Endodermal cell (in vitro differentiated cells): Measurements from ENCODE around the gene PTPRK. TPM values are rescaled to one million over a fixed set of nuclear protein-coding genes. Genes with fewer than 3 reads are reported as not detected.

Experiments
- DNase-seq: peaks from one replicate; pipeline ENCODE4 v3.0.0-alpha.2; 2017
- H3K27ac ChIP-seq: 2 replicates; pipeline ENCODE4 v1.5.1; 2013; ENCODE audit warnings: mild to moderate bottlenecking, low read depth, low read length, moderate library complexity
- H3K27me3 ChIP-seq: 2 replicates; pipeline ENCODE4 v1.6.1; 2013; ENCODE audit warnings: mild to moderate bottlenecking, low read length, moderate library complexity; ENCODE audit not compliant: insufficient read depth, control insufficient read depth, poor library complexity, severe bottlenecking
- H3K36me3 ChIP-seq: 2 replicates; pipeline ENCODE4 v1.7.0; 2013; ENCODE audit warnings: mild to moderate bottlenecking, low read length, moderate library complexity; ENCODE audit not compliant: control insufficient read depth, insufficient read depth
- H3K4me1 ChIP-seq: one replicate; pipeline ENCODE4 v1.7.0; 2013; ENCODE audit warnings: low read length; ENCODE audit not compliant: control insufficient read depth, insufficient read depth
- H3K4me3 ChIP-seq: 2 replicates; pipeline ENCODE4 v1.5.1; 2013; ENCODE audit warnings: mild to moderate bottlenecking, low read length, moderate library complexity
- H3K9ac ChIP-seq: 2 replicates; pipeline ENCODE4 v1.6.1; 2013; ENCODE audit warnings: mild to moderate bottlenecking, low read length, moderate library complexity; ENCODE audit not compliant: poor library complexity, severe bottlenecking; ENCODE audit errors: extremely low read depth
- H3K9me3 ChIP-seq: 2 replicates; pipeline ENCODE4 v1.6.1; 2013; ENCODE audit warnings: mild to moderate bottlenecking, low read length, moderate library complexity; ENCODE audit not compliant: control insufficient read depth
- H3K27ac Mint-ChIP-seq: 2 replicates; pipeline ENCODE4 v1.8.0; 2020; ENCODE audit warnings: mixed read lengths
- H3K27me3 Mint-ChIP-seq: 2 replicates; pipeline ENCODE4 v1.8.0; 2021; ENCODE audit warnings: mild to moderate bottlenecking, mixed read lengths; ENCODE audit not compliant: insufficient read depth
- H3K36me3 Mint-ChIP-seq: 2 replicates; pipeline ENCODE4 v1.8.0; 2020; ENCODE audit warnings: low read depth, mixed read lengths
- H3K4me1 Mint-ChIP-seq: 2 replicates; pipeline ENCODE4 v1.8.0; 2020; ENCODE audit warnings: mixed read lengths
- H3K4me3 Mint-ChIP-seq: 2 replicates; pipeline ENCODE4 v1.8.0; 2020; ENCODE audit warnings: mild to moderate bottlenecking, moderate library complexity, mixed read lengths
- H3K9me3 Mint-ChIP-seq: 2 replicates; pipeline ENCODE4 v1.8.0; 2020; ENCODE audit warnings: mild to moderate bottlenecking, mixed read lengths
- WGBS, 2 experiments: methylation state at CpG; one replicate each; pipeline versions ENCODE4 v1.1.5 to v1.1.7; 2013; ENCODE audit warnings: missing lambda C conversion rate in 2 of 2, mixed read lengths in 1 of 2; ENCODE audit not compliant: insufficient coverage in 1 of 2, insufficient read length in 1 of 2; 5-methylcytosine and 5-hydroxymethylcytosine counted together
- total RNA-seq, 2 donors: library from RNA; stranded (reverse); fragmentation: NEBNext Ultra II Directional in 1 of 2; extraction: Animal tissue kit (Norgen Biotek cat#: 25700) in 1 of 2; gene quantifications; 2 replicates in 1 of 2; 3 replicates in 1 of 2; pipeline ENCODE4 v1.2.1, GENCODE V29; 2021
- TF ChIP-seq, protein P1 (sequence below): fragments of 200-600 bp; sonication (generic); conservative IDR thresholded peaks from 2 replicates; pipeline ENCODE4 v1.5.0; 2021; ENCODE audit warnings: antibody characterized with exemption, mild to moderate bottlenecking

PTPRK gene
- total RNA-seq, 2 donors from 2014 or later, result 46.4 to 57.6 TPM

DNA sequence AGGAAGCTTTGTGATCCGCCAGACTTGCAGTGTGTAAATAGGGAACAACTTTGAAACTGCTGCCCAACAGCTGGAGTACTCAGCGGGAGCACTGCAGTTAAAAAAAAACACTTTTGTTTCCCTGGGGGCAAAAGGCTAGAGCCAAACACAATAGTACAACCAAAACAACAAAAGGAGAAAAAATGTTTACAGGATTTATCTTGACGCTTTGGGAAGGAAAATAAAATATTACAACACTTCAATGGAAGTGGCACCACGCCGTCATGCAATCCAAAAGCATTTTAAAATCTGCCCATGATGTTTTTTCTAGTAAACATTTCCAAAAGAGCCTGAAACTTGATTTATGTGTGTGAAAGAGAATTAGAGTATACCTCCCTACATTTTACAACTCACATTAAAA is 26.0 kb downstream of the PTPRK start:
- Mint-ChIP-seq H3K27ac (peak overlapping the region; percentile 41), H3K36me3 (peaks cover 3% of the 10 kb centered on the region), H3K27me3 (no peaks in the 10 kb centered on the region), H3K4me1 (peaks cover 57% of the 10 kb centered on the region), H3K4me3 (no peak overlapping the region), H3K9me3 (no peaks in the 10 kb centered on the region)
- Histone ChIP-seq H3K27ac (no peak overlapping the region), H3K9me3 (no peaks in the 10 kb centered on the region), H3K27me3 (no peaks in the 10 kb centered on the region), H3K36me3 (peaks cover 3% of the 10 kb centered on the region), H3K4me3 (no peak overlapping the region), H3K9ac (no peak overlapping the region), H3K4me1 (peaks cover 21% of the 10 kb centered on the region)
- TF ChIP-seq, protein P1, sequence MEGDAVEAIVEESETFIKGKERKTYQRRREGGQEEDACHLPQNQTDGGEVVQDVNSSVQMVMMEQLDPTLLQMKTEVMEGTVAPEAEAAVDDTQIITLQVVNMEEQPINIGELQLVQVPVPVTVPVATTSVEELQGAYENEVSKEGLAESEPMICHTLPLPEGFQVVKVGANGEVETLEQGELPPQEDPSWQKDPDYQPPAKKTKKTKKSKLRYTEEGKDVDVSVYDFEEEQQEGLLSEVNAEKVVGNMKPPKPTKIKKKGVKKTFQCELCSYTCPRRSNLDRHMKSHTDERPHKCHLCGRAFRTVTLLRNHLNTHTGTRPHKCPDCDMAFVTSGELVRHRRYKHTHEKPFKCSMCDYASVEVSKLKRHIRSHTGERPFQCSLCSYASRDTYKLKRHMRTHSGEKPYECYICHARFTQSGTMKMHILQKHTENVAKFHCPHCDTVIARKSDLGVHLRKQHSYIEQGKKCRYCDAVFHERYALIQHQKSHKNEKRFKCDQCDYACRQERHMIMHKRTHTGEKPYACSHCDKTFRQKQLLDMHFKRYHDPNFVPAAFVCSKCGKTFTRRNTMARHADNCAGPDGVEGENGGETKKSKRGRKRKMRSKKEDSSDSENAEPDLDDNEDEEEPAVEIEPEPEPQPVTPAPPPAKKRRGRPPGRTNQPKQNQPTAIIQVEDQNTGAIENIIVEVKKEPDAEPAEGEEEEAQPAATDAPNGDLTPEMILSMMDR, result no peak
- 41% methylated on average over 3 of the region's 5 CpGs; no CpG with 5 or more reads in 1 of the 2 experiments for WGBS, 2 experiments
- no peak for DNase-seq

DNA sequence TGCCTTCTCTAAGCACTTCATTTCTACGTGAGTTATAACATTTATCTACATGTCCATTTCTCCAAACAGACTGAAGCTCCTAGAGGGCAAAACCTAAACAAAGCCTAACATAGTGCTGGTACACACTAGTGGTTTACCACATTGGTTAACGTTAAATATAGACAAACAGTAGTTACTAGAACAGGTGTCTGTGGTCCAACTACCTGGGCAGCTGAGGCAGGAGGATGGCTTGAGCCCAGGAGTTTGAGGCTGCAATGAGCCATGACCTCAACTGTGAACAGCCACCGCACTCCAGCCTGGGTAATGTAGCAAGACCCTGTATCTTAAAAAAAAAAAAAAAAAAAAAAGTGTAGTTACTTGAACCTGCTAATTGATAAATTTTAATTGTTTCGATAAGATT is 26.5 kb downstream of the PTPRK start:
- Mint-ChIP-seq H3K36me3 (peaks cover 3% of the 10 kb centered on the region), H3K27me3 (no peaks in the 10 kb centered on the region), H3K27ac (no peak overlapping the region), H3K4me1 (peaks cover 54% of the 10 kb centered on the region), H3K9me3 (no peaks in the 10 kb centered on the region), H3K4me3 (no peak overlapping the region)
- TF ChIP-seq, protein P1, result no peak
- Histone ChIP-seq H3K27me3 (no peaks in the 10 kb centered on the region), H3K4me3 (no peak overlapping the region), H3K27ac (no peak overlapping the region), H3K9ac (no peak overlapping the region), H3K9me3 (no peaks in the 10 kb centered on the region), H3K4me1 (peaks cover 21% of the 10 kb centered on the region), H3K36me3 (peaks cover 3% of the 10 kb centered on the region)
- no peak for DNase-seq
- 96 to 100% methylated on average over 2 to 3 of the region's 4 CpGs for WGBS, 2 experiments

DNA sequence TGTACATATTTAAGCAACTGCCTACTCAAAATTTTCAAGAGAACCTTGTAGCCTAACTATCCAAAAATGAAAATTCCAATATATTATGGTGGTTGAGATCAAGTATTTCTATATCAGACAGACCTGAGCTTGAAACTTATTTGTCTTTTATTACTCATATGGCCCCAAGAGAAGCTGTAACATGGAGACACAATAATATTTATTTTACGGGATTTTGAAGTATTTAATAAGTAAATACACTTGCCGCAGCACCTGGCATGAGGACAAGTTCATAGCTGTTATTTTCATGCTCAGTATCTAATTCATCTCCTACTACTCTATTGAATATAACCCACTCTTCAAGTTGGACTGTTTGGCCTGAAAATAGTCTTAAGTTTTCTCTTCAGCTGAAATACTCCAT is 28.0 kb downstream of the PTPRK start:
- Mint-ChIP-seq H3K4me3 (no peak overlapping the region), H3K4me1 (peaks cover 44% of the 10 kb centered on the region), H3K27ac (no peak overlapping the region), H3K36me3 (peaks cover 3% of the 10 kb centered on the region), H3K27me3 (no peaks in the 10 kb centered on the region), H3K9me3 (no peaks in the 10 kb centered on the region)
- DNase-seq, result no peak
- H3K27ac ChIP-seq, result no peak overlapping the region
- 92 to 100% methylated on average over 1 to 2 of the region's 2 CpGs for WGBS, 2 experiments
- no peak overlapping the region for H3K9ac ChIP-seq
- H3K36me3 ChIP-seq, result peaks cover 3% of the 10 kb centered on the region
- H3K27me3 ChIP-seq, result no peaks in the 10 kb centered on the region
- no peaks in the 10 kb centered on the region for H3K9me3 ChIP-seq
- peak overlapping the region; percentile 16 for H3K4me3 ChIP-seq
- H3K4me1 ChIP-seq, result peaks cover 21% of the 10 kb centered on the region
- TF ChIP-seq, protein P1, result no peak
